Progenitor cell of endocrine pancreas (in vitro differentiated cells): ENCODE measurements around the gene ARL4A. TPM values are rescaled to one million over a fixed set of nuclear protein-coding genes. Genes with fewer than 3 reads are reported as not detected.

ENCODE experiments used
- DNase-seq: peaks from one replicate; pipeline ENCODE4 v3.0.0; 2021; ENCODE audit warnings: low spot score; ENCODE audit not compliant: unreplicated experiment
- H3K27ac Mint-ChIP-seq: 2 replicates; pipeline ENCODE4 v1.8.0; 2021; ENCODE audit warnings: mild to moderate bottlenecking, moderate library complexity, mixed read lengths
- H3K27me3 Mint-ChIP-seq: 2 replicates; pipeline ENCODE4 v1.8.0; 2021; ENCODE audit warnings: mixed read lengths
- H3K36me3 Mint-ChIP-seq: 2 replicates; pipeline ENCODE4 v1.8.0; 2022; ENCODE audit warnings: mixed read lengths; ENCODE audit not compliant: insufficient read depth
- H3K4me1 Mint-ChIP-seq: 2 replicates; pipeline ENCODE4 v1.8.0; 2021; ENCODE audit warnings: low read depth, mixed read lengths
- H3K4me3 Mint-ChIP-seq: 2 replicates; pipeline ENCODE4 v1.8.0; 2021; ENCODE audit warnings: low read depth, mild to moderate bottlenecking, moderate library complexity, mixed read lengths
- H3K9me3 Mint-ChIP-seq: 2 replicates; pipeline ENCODE4 v1.8.0; 2021; ENCODE audit warnings: low read depth, mixed read lengths
- total RNA-seq: library from RNA; stranded (reverse); gene quantifications from 2 replicates; pipeline ENCODE4 v1.2.1, GENCODE V29; 2021
- TF ChIP-seq, protein P1 (sequence below): fragments of 200-600 bp; sonication (generic); IDR thresholded peaks from one replicate; pipeline ENCODE4 v1.5.0; 2021; ENCODE audit warnings: antibody characterized with exemption, mild to moderate bottlenecking; ENCODE audit not compliant: unreplicated experiment

The ARL4A gene
- total RNA-seq, 1 donor from 2014 or later, result 10.9 TPM

DNA sequence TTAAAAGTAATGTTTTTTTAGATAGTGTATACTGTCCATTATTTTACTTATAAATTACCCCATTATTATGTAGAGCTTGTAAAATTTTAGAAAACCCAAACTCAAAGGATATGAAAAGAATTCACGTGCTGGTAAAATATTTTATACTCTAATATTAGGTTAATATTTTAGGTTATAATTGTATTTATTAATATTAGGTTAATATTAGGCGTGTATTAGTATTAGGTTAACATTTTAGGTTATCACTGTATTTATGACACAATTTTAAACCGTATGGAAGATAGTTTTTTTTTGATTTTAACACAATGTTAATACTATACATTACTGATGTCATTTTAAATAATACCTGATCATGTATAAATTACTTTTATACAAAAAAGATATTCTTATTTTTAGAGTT lies 48.5 kb downstream of the ARL4A start:
- Mint-ChIP-seq H3K36me3 (no peaks in the 10 kb centered on the region), H3K27me3 (no peaks in the 10 kb centered on the region), H3K27ac (no peak overlapping the region), H3K9me3 (no peaks in the 10 kb centered on the region), H3K4me1 (no peaks in the 10 kb centered on the region), H3K4me3 (no peak overlapping the region)
- no peak for DNase-seq
- TF ChIP-seq, protein P1, sequence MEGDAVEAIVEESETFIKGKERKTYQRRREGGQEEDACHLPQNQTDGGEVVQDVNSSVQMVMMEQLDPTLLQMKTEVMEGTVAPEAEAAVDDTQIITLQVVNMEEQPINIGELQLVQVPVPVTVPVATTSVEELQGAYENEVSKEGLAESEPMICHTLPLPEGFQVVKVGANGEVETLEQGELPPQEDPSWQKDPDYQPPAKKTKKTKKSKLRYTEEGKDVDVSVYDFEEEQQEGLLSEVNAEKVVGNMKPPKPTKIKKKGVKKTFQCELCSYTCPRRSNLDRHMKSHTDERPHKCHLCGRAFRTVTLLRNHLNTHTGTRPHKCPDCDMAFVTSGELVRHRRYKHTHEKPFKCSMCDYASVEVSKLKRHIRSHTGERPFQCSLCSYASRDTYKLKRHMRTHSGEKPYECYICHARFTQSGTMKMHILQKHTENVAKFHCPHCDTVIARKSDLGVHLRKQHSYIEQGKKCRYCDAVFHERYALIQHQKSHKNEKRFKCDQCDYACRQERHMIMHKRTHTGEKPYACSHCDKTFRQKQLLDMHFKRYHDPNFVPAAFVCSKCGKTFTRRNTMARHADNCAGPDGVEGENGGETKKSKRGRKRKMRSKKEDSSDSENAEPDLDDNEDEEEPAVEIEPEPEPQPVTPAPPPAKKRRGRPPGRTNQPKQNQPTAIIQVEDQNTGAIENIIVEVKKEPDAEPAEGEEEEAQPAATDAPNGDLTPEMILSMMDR, result no peak

DNA sequence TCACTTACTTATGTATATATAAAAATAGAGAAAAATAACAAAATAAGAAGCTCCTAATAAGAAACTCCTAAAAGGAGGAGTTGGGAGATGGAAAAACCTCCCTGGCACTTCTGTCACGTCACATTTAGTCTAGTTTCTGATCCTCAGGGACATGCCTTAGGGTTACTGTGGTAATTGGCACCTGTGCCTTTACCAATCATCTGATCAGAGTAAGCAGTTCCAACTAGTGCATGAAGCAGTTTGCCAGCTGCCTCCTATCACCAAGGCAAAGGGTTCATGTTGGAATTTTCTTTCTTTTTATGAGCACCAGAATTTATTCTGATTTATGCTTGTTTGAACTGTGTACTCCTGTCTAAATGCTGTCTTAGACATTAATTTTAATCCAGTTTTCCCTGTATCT lies 49.9 kb downstream of the ARL4A start:
- H3K36me3 Mint-ChIP-seq, result no peaks in the 10 kb centered on the region
- no peaks in the 10 kb centered on the region for H3K27me3 Mint-ChIP-seq
- TF ChIP-seq, protein P1, result no peak
- no peak overlapping the region for H3K27ac Mint-ChIP-seq
- DNase-seq, result no peak
- H3K4me3 Mint-ChIP-seq, result no peak overlapping the region
- H3K9me3 Mint-ChIP-seq, result no peaks in the 10 kb centered on the region
- no peaks in the 10 kb centered on the region for H3K4me1 Mint-ChIP-seq

DNA sequence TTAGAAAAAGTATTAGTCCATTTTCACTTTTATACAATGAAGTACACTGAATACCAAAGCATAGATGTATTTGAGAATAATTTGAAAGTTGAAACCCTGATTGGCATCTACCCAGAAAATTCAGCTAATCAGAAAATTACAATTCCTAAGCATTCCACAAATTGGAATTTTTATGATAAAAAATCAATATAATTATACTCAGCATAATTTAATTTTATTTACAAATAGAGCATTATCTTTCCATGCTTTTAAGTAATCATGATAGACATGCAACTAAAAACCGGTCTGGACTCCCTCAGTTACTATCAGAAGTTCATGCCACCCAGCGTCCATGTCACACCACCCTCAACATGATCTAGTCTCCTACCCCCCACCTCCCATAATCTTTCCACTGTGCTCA lies 50.4 kb downstream of the ARL4A start:
- H3K9me3 Mint-ChIP-seq, result no peaks in the 10 kb centered on the region
- H3K36me3 Mint-ChIP-seq, result no peaks in the 10 kb centered on the region
- no peaks in the 10 kb centered on the region for H3K4me1 Mint-ChIP-seq
- H3K27me3 Mint-ChIP-seq, result no peaks in the 10 kb centered on the region
- H3K27ac Mint-ChIP-seq, result no peak overlapping the region
- H3K4me3 Mint-ChIP-seq, result no peak overlapping the region
- TF ChIP-seq, protein P1, result no peak
- DNase-seq, result no peak

DNA sequence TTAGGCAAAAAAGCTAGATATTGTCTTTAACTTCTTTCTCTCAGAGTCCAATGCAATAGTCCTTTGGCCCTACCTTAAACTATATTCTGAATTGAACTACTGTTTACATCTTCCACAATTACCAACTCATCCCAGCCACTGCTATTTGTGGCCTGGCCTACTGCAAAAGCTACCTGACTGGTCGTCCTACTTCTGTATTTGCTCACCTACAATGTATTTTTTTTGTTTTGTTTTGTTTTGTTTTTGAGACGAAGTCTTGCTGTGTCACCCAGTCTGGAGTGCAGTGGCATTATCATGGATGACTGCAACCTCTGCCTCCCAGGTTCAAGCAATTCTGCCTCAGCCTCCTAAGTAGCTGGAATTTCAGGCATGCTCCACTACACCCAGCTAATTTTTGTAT lies 51.2 kb downstream of the ARL4A start:
- Mint-ChIP-seq H3K9me3 (no peaks in the 10 kb centered on the region), H3K4me1 (no peaks in the 10 kb centered on the region)

More for the DNA sequence above, 51.2 kb downstream of the ARL4A start:
- TF ChIP-seq, protein P1, result no peak
- H3K4me3 Mint-ChIP-seq, result no peak overlapping the region
- no peak overlapping the region for H3K27ac Mint-ChIP-seq
- H3K27me3 Mint-ChIP-seq, result no peaks in the 10 kb centered on the region
- no peaks in the 10 kb centered on the region for H3K36me3 Mint-ChIP-seq
- no peak for DNase-seq

Other genes starting within 250 kb of the ARL4A start
- 0.10 and 0.47 TPM in 2 replicates for gene SCIN, start 116.9 kb upstream of the ARL4A start, total RNA-seq